H54 (cell line): ENCODE measurements around the gene OCIAD1.

Source experiments
- DNase-seq: peaks from one replicate; pipeline ENCODE4 v3.0.0; 2011; ENCODE audit warnings: low spot score, mixed read lengths; ENCODE audit not compliant: insufficient read length
- FAIRE-seq: peaks from 3 replicates; lab custom pipeline; 2011; peaks lifted over from hg19 to GRCh38; lab: Jason Lieb, UNC
- POLR2A ChIP-seq: IDR thresholded peaks from 2 replicates; pipeline ENCODE4 v1.6.1; 2011; ENCODE audit warnings: low read depth, mild to moderate bottlenecking, low read length

OCIAD1 gene

DNA sequence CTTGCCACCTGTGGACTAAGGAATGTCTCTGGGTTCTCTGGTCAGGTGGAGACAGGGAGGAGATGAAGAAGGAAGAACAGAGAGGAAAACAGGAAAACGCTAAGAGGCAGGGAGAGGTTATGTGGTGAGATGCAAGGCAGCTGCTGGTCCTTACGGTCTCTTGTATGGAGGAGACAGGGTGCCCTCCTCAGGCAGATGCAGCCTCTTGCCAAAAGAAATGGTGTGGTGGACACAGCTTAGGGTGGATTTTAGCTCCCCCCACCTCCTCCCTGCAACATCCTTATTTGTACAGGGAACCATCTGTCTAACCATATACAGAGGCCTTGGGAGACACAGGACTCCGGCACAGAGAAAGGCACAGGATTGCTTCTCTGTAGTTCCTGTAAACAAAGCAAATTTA, 66.0 kb downstream of the OCIAD1 start:
- TF ChIP-seq POLR2A, result no peak
- FAIRE-seq (no peak), DNase-seq (no peak)

DNA sequence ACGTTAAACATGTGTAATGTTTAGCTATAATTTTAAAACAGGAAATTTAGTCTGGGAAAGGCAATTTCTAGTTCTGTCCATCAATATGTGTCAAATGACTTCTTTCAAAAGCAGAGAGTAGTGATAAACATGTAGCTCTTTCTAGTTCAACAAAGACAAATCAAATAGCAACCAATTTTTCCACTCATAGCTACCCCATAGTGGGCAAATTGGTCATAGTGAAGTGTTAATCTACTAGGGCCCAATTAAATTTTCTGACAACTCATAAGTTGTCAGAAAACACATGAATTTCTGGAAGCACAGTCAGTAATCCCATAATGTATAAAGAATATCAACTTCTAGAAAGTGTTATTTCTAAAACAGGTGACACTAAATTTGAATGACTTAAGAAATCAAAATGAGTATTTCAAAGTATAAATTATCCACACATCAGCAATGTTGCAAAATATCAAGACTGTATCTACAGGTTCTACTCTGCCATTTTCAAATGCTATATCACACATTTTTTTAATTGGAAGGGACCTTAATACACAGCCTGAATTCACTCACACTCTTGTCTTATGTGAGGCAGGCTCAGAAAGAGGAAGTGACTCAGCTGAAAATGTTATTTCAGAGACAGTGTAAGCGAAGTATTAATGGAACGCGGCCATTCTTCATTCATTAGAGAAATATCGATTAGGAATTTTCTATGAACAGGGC, 68.0 kb downstream of the OCIAD1 start:
- DNase-seq (no peak), FAIRE-seq (no peak)
- no peak for TF ChIP-seq POLR2A

DNA sequence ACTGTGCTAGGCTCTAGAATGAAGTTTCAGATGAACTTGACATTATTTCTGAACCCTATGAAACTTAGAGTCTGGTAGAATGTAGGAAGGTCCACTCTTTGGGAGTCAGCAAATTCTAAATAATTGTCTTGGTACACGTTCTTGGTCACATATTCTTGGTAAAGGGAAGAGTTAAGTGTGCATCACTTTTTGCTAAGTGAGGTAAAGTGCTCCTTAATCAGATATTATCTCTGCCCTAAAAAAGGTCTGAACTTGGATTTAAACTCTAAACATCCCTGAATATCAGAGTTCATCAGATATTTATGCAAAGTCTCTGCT, 68.5 kb downstream of the OCIAD1 start:
- TF ChIP-seq POLR2A, result no peak
- FAIRE-seq (no peak), DNase-seq (no peak)

DNA sequence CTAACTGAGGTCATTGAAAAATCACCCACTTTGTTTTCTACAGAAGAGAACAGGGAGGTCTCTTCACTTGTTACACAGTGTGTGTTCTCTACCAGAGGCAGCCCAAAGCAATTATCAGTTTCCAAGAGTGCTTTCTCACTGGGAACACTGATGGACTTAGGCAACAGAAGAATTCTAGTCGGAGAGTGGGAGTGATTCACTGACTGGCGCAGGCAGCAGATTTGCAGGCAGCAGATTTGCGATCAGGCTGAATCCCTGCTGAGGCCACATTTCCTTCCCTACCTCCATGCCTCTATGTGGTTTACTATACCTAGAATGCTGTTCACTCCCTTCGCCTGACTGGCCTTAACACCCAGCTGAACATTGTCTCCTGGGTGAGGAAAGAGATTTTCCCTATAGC, 69.1 kb downstream of the OCIAD1 start:
- TF ChIP-seq POLR2A, result no peak
- FAIRE-seq (peak; percentile 79), DNase-seq (no peak)

DNA sequence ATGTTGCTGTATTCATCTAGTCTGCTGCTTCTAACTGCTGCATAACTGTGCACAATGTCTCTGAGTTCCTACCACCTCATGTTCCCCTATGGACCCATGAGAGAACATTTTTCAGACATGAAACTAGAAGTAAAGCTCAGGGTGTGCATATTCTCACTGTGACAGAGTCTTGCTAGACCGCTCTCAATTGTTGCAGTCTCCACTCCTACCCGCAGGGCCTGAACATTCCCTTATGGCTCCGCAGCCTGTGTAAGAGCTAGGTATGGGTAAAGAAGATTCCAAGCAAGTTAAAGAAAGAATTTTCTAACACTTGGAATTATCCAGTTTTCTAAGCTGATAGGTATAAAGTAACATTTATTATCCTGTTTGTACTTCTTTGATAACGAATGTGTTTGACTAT, 70.3 kb downstream of the OCIAD1 start:
- no peak for TF ChIP-seq POLR2A
- no peak for DNase-seq
- no peak for FAIRE-seq

DNA sequence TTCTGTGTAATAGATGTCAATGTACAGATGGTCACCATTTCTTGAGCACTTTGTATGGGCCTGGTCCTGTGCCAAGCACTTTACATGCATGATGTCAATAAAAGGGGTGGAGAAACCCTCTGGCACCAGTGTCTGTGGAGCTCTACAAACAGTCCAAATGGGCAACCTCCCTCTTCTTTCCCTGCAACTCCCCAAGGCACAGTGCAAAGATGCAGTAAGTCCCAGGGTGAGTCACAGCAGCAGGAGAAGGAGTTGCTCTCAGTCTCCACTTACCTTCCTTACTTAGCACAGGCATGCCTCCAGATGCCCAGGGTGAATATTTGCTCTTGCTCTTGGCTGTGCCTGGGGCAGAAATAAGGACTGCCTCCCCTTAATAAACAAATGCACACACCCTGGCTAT, 71.4 kb downstream of the OCIAD1 start:
- FAIRE-seq (no peak), DNase-seq (peak; percentile 16)
- no peak for TF ChIP-seq POLR2A

DNA sequence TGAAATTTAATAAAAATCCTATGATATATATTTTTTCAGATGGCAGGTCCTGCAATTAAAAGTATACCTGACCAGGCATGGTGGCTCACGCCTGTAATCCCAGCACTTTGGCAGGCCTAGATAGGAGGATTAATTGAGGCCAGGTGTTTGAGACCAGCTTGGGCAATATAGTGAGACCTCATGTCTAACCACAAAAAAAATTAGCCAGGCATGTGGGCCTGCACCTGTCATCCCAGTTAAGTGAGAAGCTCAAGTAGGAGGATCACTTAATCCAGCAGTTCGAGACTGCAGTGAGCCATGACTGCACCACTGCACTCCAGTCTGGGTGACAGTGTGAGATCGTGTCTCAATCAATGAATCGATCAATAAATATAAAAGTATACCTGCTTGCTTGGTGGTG, 73.2 kb downstream of the OCIAD1 start:
- no peak for TF ChIP-seq POLR2A
- no peak for FAIRE-seq
- no peak for DNase-seq

DNA sequence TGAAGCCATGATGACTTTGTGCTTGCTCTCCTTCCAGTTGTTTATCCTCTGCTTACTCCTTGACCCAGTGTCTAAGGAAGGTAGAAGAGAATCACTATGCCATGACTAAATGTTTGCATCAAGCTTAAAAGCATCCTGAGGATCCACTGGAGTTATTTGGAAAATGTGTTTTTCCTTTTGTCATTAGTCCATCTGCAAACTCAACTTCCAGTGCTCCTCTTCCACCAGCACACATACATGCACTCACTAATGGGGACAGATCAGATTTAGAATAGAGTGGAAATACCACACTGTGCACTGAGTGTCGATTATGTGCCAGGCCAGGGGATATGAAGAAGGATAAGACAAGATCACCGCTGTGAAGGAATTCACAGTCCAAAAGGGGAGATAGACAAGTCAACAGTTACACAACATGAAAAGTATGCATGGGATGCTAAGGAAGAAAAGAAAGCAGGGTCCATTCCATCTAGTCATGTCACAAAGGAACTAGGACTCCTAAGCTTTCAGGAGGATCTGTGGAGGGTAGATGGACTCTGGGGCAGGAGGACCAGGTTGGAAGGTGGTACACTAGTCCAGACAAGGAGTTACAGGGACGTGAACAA, 73.8 kb downstream of the OCIAD1 start:
- FAIRE-seq (no peak), DNase-seq (no peak)
- TF ChIP-seq POLR2A, result no peak

DNA sequence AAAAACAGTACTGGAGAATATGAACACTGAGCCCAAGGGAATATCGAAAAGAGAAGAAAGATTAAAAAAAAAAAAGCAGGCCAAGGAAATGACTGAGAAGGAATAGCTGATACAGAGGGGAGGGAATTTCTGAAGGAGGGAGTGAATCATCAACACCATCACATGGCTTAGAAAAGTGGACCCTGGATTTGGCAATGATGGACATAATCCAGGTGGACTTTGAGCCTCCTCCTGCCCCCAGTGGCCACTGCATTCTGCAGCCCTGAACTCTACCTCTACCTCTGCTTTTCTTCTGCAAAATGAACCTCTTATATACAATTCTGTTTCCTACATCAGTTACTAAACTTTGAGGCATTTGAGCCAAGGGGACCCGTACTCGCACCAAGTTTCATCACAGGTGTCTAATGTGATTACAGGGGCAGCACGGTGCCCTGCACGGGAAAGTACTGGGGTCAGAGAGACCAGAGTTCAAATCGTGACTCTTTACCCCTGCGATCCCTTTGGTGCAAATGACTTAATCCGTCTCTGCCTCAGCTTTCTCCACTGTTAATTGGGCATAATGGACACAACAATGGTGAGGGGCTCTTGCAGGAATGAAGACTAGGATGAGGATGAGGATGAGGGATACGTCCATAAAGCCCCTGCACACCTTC, 74.6 kb downstream of the OCIAD1 start:
- DNase-seq, result no peak
- no peak for TF ChIP-seq POLR2A
- no peak for FAIRE-seq

DNA sequence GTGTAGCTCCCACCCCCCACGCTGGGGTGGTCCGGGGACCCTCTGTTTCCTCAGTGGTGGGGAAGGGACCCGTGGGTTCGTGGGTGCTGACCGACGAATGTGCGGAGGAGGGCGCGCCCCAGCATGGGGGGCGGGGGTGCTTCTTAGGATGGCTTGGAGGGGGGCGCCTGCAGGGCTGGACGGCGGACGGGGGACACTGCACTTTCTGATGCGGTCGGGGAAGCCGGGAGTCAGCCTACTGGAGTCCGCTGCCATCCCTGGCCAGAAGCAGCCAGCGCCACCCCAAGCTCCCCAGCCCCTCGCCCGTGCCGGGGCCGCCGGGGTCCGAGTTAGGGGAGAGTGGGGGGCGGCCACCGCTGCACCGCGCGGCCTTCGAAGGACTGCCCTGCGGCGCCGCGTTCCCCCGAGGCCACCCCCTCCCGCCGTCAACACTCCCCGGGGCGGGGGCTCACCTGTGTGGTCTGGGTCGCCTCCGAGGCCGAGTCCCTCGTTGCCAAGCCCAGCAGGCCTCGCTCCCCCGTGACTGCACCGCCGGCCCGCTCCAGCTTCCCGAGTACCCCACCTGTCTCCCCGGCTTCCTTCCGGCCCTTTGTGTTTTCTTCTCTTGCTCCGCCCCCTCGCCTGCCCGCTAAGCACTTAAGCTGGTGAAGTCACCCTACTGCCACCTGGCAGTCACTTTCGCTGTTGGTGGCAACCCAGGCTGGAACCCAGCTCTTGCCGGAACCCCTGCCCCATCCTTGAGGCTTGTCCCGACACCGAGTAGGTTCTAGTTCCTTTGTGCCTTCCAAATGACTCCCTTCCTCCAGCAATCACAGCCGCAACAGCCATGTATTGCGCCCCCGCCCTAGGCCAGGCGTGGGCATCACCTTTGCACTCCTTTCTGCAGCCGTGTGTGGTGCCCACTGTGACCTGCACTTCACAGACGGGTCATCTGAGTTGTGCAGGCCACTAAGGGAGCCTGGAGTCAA, 75.6 kb downstream of the OCIAD1 start, which contains the start of gene OCIAD2:
Gene OCIAD2 (minus strand): TSS at position 569 of the 968 bp plus-strand sequence. CDS start 2,225 bp downstream, outside the sequence.
- TF ChIP-seq POLR2A, result peak; percentile 50; the same call in 1 of the 2 replicates
- DNase-seq (peak; percentile 35), FAIRE-seq (no peak)

DNA sequence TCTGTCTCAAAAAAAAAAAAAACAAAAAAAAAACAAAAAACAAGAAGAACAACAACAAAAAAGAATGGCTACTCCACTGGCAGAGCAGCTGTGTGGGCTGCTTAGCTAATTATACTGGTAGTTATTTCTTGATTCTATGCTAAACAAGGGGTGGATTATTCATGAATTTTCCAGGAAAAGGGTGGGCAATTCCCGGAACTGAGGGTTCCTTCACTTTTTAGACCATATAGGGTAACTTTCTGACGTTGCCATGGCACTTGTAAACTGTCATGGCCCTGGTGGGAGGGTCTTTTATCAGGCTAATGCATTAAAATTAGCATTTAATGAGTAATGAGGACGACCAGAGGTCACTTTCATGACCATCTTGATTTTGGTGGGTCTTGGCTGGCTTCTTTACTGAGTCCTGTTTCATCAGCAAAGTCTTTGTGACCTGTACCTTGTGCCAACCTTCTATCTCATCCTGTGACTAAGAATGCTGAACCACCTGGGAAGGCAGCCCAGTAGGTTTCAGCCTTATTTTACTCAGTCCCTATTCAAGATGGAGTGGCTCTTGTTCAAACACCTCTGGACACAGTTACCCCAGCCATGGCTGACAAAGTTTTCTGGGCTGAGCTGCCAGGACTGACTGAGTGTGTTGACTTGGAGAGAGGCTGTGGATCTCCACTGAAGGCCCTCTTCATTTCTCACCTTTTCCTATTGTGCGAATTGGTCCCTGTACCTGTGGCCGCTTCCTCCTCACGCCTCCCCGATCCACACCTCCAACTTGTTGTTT, 77.0 kb downstream of the OCIAD1 start:
- FAIRE-seq (no peak), DNase-seq (no peak)
- TF ChIP-seq POLR2A, result no peak

DNA sequence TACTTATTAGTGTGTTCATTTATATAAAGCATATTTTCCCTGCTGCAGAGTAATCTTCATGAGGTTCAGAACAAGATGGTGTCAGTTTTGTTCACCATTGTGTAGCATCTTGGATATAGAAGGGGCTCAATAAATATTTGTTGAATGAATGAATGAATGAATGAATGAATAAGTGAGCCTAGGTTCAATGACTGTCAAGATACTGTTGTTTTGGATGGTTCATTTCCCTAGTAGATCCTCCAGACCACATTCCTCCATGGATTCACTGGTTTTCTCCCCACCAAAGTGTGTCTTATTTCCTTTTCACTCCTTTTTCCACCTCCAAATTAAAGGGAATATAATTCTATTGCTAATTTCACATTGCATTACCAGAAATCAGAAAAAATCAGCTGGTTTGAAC, 77.8 kb downstream of the OCIAD1 start:
- FAIRE-seq, result no peak
- no peak for DNase-seq
- no peak for TF ChIP-seq POLR2A

DNA sequence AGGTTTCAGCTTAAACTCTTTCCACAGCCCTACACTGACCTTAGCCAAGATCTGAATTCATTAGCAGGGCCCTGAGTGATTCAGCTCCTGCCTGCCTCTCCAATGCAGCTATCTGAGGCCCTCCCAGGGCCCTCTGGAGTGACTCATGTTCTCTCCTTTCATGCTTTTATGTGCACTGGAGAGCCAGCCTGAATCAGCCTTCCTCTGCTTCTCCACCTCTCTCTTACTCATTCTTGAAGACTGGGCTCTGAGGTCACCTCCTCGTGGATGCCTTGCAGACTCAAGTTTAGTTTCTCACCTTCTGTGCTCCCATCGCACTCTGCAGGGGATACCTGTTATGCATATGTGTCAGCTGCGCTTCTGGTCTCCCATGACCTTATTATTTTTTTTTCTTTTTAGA, 78.8 kb downstream of the OCIAD1 start:
- no peak for TF ChIP-seq POLR2A
- DNase-seq (peak; percentile 70), FAIRE-seq (no peak)

DNA sequence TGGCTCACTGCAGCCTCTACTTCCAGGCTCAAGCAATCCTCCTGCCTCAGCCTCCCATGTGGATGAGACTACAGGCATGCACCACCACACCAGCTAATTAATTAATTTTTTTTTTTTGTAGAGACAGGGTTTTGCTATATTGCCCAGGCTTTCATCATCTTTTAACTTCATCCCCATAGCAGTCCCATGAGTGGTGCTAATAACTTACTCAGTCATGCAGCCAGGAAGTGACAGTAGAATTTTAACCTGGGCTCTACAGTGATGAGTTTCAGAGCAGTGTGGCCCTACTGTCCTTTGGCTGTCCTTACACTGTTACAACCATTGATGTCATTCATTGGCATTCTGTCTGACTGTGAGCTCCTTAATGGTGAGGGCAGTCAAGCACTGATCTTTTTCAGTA, 79.6 kb downstream of the OCIAD1 start:
- DNase-seq (no peak), FAIRE-seq (no peak)
- TF ChIP-seq POLR2A, result no peak
